ENCODE measurements around the gene TBCK. TPM values are rescaled to one million over a fixed set of nuclear protein-coding genes. Genes with fewer than 3 reads are reported as not detected.

TBCK gene
- total and polyA plus RNA-seq, 9 of the 15 experiments (the other 6 are each of a cell fraction or from before 2014, with no cell fraction given) = 5.3 to 26.6 (median 16.2) TPM

DNA sequence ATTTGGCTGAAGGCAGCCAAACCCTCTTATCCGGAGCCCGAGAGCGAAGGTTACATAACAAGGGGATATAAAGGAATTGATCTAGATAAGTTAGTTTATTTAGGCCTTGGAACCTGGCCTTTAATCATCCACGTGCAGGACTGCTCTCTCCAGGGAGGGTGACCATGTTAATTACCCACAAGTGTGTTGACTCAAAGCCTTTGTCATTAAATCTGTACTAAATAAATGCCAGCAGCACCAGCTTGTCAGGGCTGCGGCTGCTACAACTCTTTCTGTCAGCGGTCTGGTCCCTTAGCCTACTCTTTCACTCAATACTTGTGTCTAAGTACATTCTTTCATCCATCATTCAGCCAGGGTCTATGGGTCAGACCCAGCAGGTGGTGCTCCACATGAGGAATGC is 206.1 kb downstream of the TBCK start:
- Histone ChIP-seq H3K9me1 (ENCODE audit: control insufficient read depth, insufficient read depth, low read length) (no peaks in the 10 kb centered on the region), H3K9ac (ENCODE audit: insufficient read depth in 1 of 2, low read depth in 2 of 2, low read length in 2 of 2) (no peak overlapping the region), H2AFZ (ENCODE audit: low read depth, low read length) (no peak overlapping the region), H4K20me1 (replicated peaks; ENCODE audit: control insufficient read depth, insufficient read depth, low read length) (no peaks in the 10 kb centered on the region), H3K4me1 (replicated peaks in 1 of 2; ENCODE audit: control insufficient read depth in 2 of 2, insufficient read depth in 2 of 2, low read length in 2 of 2) (no peaks in the 10 kb centered on the region), H3K36me3 (ENCODE audit: control insufficient read depth, insufficient read depth, low read length) (no peaks in the 10 kb centered on the region), H3K9me3 (replicated peaks; ENCODE audit: control insufficient read depth, insufficient read depth, low read depth, low read length) (peaks cover 2% of the 10 kb centered on the region; the same call in 1 of the 2 replicates), H3K27ac (ENCODE audit: extremely low read depth, low read depth, low read length) (no peak overlapping the region), H3K4me3 (no peak overlapping the region), H3K27me3 (ENCODE audit: control insufficient read depth in 2 of 2, insufficient read depth in 2 of 2, low read length in 2 of 2) (no peaks in the 10 kb centered on the region), H3K79me2 (ENCODE audit: control insufficient read depth, insufficient read depth, low read length) (no peaks in the 10 kb centered on the region), H3K4me2 (ENCODE audit: insufficient read depth, low read length) (no peak overlapping the region)
- DNase-seq (ENCODE audit: extremely low read depth in 1 of 4, low spot score in 3 of 4) = no peak
- 56% methylated on average over 6 of the region's 6 CpGs for WGBS (ENCODE audit: insufficient coverage, low coverage, missing lambda C conversion rate)
- TF ChIP-seq MTA3 (IDR thresholded peaks at IDR 0.05; ENCODE audit: borderline replicate concordance) (no peak), FOXA3 (CRISPR knock-in tag; conservative IDR thresholded peaks at IDR 0.05 in 1 of 2, IDR thresholded peaks at IDR 0.05 in 1 of 2) (peak; percentile 28 to 84; a peak in 2 of 4 replicates)
- FAIRE-seq = no peak
- no TSS peak for BruUV-seq (replicated peaks)
- ATAC-seq = no peak
- intact Hi-C loops (cut with micrococcal nuclease) (no loop called here), in situ Hi-C loops (cut with MboI) (no loop called here)
- CTCF ChIA-PET (ENCODE audit: low intra/inter-chr PET ratio) = no interaction called here
- POLR2A ChIA-PET = no interaction called here

DNA sequence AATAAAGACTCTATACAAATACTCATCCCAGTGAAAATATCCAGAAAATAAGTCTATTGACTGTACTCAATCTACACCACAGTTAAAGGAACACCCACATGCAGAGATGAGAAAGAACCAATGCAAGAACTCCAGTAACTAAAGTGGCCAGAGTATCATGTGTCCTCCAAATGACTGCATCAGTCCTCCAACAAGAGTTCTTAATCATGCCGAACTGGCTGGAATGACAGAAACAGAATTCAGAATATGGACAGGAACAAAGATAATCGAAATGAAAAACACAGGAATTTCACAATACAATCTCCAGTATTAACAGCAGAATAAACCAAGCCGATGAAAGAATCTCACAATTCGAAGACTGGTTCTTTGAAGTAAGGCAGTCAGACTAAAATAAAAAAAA is 210.3 kb downstream of the TBCK start:
- H3K9ac ChIP-seq (ENCODE audit: insufficient read depth in 1 of 2, low read depth in 2 of 2, low read length in 2 of 2) = no peak overlapping the region
- H3K27ac ChIP-seq (ENCODE audit: extremely low read depth, low read depth, low read length) = no peak overlapping the region
- peaks cover 2% of the 10 kb centered on the region; the same call in 1 of the 2 replicates for H3K9me3 ChIP-seq (replicated peaks; ENCODE audit: control insufficient read depth, insufficient read depth, low read depth, low read length)
- H4K20me1 ChIP-seq (replicated peaks; ENCODE audit: control insufficient read depth, insufficient read depth, low read length) = no peaks in the 10 kb centered on the region
- ChIA-PET POLR2A (no interaction called here), CTCF (ENCODE audit: low intra/inter-chr PET ratio) (no interaction called here)
- BruUV-seq (replicated peaks) = no TSS peak
- H3K79me2 ChIP-seq (ENCODE audit: control insufficient read depth, insufficient read depth, low read length) = no peaks in the 10 kb centered on the region
- no peaks in the 10 kb centered on the region for H3K9me1 ChIP-seq (ENCODE audit: control insufficient read depth, insufficient read depth, low read length)
- no peak overlapping the region for H2AFZ ChIP-seq (ENCODE audit: low read depth, low read length)
- H3K4me1 ChIP-seq (replicated peaks in 1 of 2; ENCODE audit: control insufficient read depth in 2 of 2, insufficient read depth in 2 of 2, low read length in 2 of 2) = no peaks in the 10 kb centered on the region
- no peak for FAIRE-seq
- H3K4me3 ChIP-seq = no peak overlapping the region
- WGBS (ENCODE audit: insufficient coverage, low coverage, missing lambda C conversion rate) = 44% methylated on average over 4 of the region's 4 CpGs
- intact Hi-C loops (cut with micrococcal nuclease) (no loop called here), in situ Hi-C loops (cut with MboI) (no loop called here)
- no peaks in the 10 kb centered on the region for H3K36me3 ChIP-seq (ENCODE audit: control insufficient read depth, insufficient read depth, low read length)
- no peak for ATAC-seq
- no peaks in the 10 kb centered on the region for H3K27me3 ChIP-seq (ENCODE audit: control insufficient read depth in 2 of 2, insufficient read depth in 2 of 2, low read length in 2 of 2)
- H3K4me2 ChIP-seq (ENCODE audit: insufficient read depth, low read length) = no peak overlapping the region
- no peak for DNase-seq (ENCODE audit: extremely low read depth in 1 of 4, low spot score in 3 of 4)
- TF ChIP-seq CBFA2T2 (conservative IDR thresholded peaks at IDR 0.05) (no peak), ZNF778 (CRISPR knock-in tag; IDR thresholded peaks at IDR 0.05) (no peak), FOXP1 (CRISPR knock-in tag; IDR thresholded peaks at IDR 0.05) (no peak), MECOM (CRISPR knock-in tag; IDR thresholded peaks at IDR 0.05) (no peak), TEAD4 (IDR thresholded peaks at IDR 0.05; ENCODE audit: low read length) (no peak), TEAD4 (CRISPR knock-in tag; IDR thresholded peaks at IDR 0.05; ENCODE audit: borderline replicate concordance) (no peak), SIX5 (IDR thresholded peaks at IDR 0.05; ENCODE audit: borderline replicate concordance in 1 of 2, insufficient read depth in 1 of 2, low read depth in 1 of 2, low read length in 2 of 2) (no peak), PHB (CRISPR knock-in tag; IDR thresholded peaks at IDR 0.05) (no peak), KAT8 (IDR thresholded peaks at IDR 0.05; ENCODE audit: low read depth) (no peak), CAMTA2 (CRISPR knock-in tag; conservative IDR thresholded peaks at IDR 0.05) (no peak)
- TF ChIP-seq, protein P1, sequence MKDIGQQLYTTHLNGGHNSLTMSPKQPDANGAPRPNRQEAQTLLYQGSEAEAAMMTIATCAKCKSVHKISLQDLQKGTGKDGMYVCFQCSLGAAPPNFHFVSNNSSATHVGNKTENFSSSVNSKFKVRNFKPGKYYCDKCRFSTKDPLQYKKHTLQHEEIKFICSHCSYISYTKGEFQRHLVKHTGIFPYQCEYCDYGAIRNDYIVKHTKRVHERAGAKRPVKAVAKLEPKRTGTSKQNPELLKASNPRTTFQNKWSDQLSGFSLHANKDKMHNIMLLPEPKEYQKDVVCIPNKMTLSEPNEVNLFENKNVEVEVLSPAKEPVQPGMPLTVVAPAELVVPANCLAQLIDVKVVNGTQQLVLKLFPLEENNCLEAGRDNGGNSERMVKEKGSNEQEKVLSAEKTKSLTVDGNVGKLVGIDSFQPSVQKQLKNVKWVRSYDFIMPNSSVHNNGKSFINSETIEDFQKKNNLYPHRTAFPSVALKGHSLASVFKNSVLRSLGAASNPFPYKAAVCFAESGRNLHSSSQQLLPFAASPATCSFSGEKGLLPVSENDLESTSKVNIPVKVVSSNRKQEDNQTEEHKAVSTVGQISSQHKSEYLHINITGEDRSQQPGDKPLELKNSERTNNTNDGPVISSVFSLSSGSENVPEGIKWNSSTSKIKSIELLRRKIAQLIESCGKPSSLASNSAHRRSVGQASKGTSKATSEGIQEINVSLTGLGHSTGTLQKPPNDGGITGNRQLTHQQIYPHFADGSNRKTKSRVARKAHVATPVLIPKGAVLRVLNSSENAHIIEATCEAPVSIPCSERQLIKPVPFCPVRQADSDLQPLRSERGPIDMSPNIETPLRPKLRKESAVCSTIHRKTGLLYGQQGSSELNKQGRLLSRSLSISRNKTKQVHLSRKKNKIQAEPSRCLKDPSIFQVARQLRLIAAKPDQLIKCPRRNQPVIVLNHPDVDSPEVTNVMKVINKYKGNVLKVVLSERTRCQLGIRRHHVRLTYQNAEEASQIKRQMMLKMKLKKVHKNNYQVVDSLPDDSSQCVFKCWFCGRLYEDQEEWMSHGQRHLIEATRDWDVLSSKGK (CRISPR knock-in tag; IDR thresholded peaks at IDR 0.05) = no peak
- TF ChIP-seq, protein P2, sequence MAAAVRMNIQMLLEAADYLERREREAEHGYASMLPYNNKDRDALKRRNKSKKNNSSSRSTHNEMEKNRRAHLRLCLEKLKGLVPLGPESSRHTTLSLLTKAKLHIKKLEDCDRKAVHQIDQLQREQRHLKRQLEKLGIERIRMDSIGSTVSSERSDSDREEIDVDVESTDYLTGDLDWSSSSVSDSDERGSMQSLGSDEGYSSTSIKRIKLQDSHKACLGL (CRISPR knock-in tag; IDR thresholded peaks at IDR 0.05; ENCODE audit: borderline replicate concordance, poor library complexity, severe bottlenecking) = no peak

All from K562 (cell line).